RCC 7860 (cell line): ENCODE data around the gene SLC28A1.
"Not testable (repeated sequence)": the region's sequence is repeated elsewhere in the genome, so short reads cannot be mapped to it uniquely, and the experiment has no call there.

Source experiments
- DNase-seq: peaks from one replicate; pipeline ENCODE4 v3.0.0-alpha.2; 2015; ENCODE audit warnings: low spot score
- FAIRE-seq: peaks from 2 replicates; lab custom pipeline; 2012; peaks lifted over from hg19 to GRCh38; lab: Jason Lieb, UNC

SLC28A1 gene

DNA sequence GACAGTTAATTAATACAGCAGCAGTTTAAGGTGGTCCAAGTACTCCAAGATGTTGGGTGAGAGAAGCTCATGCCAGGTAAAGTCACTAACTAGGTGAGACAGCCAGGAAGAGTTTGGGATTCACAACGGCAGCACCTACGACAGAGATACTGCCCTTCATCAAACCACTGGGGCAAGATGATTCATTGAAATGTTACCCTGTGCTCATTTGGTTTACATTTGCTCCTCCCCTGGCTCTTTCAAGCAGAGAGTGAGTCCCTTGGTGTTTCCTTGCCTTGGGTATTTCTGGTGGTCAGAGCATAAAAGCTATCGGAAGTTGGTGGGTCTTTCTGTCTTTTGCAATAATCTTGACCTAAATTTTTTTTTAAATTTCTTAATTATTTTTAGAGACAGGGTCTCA, 77.2 kb downstream of the SLC28A1 start:
- DNase-seq (peak; percentile 8), FAIRE-seq (no peak)

DNA sequence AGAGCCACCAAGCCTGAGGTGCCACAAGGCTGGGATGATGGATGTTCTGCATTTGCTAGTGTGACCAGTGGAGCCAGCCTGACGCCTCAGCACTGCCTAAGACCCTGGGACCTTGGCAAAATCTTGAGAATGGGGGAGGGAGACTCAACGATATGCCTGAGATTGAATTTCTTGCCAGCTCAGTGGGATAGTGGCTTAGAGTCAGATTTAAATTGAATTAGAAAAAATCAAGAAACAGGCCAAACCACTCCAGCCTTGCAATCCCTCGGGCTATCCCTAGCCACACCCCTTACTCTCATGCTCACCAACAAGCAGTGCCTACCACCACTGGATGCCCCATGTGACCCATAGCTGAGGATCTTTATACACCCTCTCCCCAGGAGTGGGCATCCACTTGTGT, 78.5 kb downstream of the SLC28A1 start:
- DNase-seq (no peak), FAIRE-seq (no peak)

DNA sequence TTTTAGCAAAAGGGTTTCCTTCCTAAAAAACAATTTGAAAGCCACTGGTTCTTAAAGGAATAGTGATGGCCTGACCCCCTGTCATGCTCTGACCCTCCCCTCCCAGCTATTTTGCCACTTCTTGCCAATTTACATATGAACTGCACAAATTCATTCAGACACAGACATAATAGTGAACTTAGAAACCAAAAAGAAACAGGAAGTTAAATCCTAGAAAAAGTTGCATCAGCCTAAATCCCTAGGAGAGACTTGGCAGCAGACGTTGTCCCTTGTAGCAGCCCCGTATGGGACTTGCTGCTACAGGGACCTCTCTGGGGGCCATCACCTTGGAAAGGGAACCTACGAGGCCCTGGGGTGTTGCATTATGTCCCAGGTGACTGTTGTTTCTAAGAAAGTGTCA, 82.9 kb downstream of the SLC28A1 start:
- FAIRE-seq, result no peak
- DNase-seq, result no peak

DNA sequence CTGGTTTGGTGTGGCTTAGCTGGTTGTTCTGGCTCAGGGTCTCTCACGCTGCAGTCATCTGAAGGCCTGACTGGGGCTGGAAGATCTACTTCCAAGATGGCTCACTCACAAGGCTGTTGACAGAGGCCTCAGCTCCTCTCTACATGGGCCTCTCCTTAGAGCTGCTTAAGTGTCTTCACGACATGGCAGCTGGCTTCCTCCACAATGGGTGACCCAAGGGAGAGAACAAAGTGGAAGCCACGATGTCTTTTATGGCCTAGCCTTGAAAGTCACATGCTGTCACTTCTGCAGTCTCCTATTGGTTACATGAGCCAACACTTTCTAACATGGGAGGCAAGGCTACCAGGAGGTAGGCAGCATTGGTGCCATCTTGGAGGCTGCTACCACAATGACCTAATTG, 83.8 kb downstream of the SLC28A1 start:
- DNase-seq (no peak), FAIRE-seq (no peak)

DNA sequence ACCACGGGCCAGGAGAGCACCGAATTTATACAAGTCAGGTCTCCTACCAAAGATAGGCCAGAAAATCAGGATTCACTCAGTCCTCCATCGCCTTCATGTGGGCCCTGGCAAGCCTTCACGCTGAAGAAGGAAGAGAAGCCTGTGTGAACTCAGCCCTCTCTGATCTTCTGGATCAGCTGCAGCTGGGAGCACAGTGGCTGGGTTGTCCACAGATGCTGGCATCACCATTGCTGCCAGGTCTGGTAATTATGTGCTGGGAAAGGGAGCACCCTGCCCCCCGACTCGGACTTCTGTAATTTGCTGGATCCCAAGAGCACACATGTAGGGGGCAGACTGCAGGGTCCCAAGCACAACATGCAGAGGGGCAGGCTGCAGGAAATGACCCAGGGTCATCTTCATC, 84.8 kb downstream of the SLC28A1 start:
- DNase-seq (no peak), FAIRE-seq (no peak)

DNA sequence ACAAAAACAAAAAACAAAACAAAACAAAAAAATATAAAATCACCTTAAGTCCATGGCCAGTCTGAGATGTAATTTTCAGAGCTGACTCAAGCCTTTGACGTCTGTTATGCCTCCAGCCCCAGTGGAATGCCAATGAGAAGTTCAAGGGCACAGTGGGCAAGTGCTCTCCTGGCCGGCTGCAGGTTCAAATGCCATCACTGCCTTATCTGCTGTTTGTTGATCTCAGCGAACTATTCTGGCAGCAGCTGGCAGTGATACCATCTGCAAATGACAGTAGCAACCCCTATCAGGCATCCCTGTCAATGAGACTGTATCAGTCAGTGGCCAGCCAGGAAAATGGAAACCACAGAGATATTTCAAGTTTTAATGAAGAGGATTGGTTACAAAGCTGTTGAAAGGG, 86.4 kb downstream of the SLC28A1 start:
- no peak for DNase-seq
- no peak for FAIRE-seq

DNA sequence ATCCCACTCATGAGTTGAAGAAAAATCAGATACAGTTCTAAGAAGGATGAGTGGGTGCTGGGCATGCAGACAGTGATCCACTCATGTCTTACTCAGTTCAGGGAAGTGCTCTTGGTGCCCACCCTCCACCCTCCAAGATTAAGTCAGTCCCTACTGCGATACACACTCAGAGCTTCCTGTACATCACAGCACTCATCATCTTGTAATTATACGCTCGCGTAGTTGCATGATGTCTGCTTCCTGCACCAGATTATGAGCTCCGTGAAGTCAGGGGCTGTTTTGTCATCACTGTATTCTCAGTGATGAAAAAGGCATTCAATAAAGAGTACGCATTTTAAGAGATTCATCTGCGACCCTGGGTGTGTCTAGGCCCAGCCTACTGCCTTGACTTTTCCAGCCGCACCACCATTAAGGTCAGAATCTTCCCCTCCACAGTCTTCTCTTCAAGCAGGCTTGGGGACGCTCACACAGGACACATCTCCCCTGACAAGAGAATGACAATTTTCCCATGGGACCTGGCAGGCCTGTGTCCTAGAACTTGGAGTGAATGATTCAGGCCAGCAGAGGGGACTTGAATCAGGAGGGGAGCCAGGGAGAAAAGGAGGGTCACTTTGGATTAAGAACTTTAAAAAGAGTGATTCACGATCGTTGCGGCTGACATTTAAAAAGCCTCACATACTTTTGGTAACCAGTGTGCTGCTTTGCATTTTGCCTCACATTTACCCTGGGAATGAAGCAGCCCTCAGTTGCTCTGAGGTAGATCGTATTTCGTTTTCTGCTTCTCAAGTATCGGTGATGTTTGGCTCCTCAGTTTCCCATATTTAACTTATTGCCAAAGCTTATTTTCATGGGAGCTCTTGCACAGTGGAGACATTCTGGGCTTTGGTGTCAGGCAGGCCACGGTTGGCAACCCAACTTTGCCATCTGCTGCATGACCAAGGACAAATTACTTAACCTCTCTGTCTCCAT, 89.3 kb downstream of the SLC28A1 start:
- no peak for FAIRE-seq
- DNase-seq, result no peak

DNA sequence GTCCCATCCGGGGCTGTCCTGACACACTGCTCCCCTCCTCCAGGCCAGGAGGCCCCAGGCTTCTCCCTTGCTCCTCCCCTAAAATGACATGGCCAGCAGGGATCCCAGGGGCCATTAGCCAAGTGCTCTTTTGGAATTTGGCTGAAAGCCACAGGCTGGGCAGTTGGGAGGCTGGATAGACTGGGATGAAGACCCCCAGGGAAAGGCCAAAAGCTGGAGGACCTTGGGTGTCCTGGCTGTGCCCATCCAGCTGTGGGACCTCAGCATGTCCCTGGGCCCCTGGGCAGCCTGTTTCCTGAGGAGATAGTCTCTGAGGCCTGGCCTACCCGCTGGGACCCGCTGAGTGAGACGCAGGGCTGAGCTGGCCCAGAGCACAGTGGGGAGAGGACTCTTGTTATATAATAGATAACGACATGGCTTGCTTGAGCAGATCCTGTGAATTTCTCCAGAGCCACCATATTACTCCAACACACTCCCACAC, 91.4 kb downstream of the SLC28A1 start:
- DNase-seq, result no peak
- no peak for FAIRE-seq

DNA sequence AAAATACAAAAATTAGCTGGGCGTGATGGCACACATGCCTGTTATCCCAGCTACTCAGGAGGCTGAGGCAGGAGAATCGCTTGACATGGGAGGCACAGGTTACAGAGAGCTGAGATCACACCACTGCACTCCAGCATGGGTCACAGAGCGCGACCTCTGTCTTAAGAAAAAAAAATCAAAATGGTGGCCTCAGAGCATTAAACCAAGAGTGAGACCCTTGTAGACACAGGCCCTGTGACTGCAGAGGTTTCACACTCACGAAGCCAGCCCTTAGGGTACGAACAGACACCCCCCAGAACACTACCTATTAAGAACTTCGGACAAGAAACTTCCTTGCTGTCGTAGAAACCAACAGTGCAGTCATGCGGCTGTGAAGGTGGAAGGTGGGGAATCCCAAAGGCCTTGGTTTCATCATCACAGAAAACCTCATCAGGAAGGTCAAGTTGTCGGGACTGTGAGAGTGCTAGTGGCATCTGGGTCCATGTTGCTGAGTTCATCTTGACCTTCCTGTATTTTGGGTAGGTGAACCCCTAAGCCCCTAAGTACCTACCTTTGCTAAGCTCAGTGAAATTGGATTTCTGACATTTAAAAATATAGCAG, 92.4 kb downstream of the SLC28A1 start:
- no peak for DNase-seq
- FAIRE-seq, result no peak

DNA sequence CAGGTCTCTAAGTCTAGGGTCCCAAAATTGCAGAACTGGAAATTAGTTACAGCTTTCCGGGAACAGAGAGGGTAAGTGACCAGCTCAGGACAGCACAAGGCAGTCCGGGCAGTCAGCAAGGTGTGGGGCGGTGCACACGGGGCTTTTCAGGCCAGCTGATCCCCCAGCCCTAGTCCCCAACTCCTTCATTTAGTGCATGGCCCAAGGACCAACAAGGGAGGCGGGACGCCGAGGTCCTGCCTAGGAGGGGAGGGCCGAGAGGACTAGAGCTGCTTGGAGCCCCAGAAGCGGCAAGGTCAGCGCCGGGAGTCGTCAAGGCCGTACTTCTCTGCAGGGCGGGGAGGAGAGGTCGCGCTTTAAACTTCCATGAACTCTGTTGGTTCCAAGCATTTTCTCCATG, 95.2 kb downstream of the SLC28A1 start:
- FAIRE-seq, result no peak
- no peak for DNase-seq

DNA sequence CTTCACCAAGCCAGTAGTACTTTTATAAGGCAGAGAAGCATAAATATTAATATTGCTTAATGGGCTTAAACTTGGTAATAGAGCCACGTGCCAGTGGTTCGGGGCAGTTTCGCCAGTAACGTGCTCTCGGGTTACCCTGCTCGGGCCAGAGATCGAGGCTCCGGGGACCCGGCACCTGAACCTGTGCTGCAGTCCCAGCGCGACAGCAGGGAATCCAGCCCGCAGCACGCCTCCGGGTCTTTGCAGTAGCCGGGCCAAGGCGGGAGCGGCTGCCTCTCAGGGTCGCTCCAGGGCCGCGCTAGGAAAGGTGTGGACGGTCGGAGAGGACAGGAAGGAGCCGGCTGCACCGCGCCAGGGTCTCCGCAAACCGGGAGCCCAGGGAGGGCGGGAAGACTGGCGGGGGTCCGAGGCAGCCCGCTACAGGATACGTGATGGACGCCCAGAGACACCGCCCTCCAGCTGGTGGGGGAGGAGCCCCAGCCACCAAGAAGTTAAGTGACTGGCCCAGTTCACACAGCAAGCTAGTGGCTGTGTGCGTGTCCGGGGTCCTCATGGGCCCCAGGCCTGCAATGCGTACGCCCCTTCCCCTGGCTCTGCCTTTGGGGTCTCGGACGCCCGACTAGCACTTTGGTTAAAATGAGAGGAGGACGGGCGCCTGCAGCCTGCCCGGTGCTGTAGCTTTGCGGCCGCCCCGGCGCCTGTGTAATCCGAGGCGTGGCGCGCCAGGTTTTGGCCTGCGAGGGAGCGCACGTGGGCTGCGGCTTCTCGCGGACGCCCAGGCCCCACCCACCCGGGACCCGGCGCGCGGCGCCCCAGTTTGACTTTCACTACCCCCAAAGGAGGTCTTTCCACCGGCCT, 96.0 kb downstream of the SLC28A1 start:
- peak; percentile 64 for DNase-seq
- FAIRE-seq, result no peak

DNA sequence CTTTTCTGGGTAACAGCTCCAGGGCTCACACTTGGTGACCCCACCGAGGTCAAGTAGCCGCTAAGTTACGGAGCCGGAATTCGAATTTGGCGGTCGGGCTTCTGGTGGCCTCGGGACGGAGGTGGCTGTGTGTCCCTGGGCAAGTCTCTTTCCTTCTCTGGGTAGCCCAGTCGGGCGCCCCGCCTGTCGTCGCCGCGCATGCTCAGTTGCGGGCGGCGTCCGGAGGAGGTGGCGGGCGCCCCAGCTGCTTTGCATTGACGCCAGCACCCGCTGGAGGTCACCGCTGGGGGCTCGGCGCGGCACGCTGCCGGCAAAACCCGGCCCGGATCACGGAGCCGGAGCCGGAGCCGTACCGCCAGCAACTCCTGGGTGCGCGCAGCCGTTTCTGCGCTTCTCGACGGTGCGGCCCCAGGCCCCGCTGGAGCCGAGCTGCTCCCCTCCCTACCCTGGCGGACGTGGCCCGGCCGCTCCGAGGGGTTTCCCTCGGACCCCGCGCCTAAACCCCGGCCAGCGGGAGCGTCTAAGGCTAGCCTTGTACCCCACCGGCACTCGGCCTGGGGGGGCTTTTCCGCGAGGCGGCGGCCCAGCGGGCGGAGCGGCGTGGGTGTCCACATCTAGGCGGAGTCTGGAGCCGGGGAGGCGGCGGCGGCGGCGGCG, 96.7 kb downstream of the SLC28A1 start:
- no peak for FAIRE-seq
- peak; percentile 94 for DNase-seq

DNA sequence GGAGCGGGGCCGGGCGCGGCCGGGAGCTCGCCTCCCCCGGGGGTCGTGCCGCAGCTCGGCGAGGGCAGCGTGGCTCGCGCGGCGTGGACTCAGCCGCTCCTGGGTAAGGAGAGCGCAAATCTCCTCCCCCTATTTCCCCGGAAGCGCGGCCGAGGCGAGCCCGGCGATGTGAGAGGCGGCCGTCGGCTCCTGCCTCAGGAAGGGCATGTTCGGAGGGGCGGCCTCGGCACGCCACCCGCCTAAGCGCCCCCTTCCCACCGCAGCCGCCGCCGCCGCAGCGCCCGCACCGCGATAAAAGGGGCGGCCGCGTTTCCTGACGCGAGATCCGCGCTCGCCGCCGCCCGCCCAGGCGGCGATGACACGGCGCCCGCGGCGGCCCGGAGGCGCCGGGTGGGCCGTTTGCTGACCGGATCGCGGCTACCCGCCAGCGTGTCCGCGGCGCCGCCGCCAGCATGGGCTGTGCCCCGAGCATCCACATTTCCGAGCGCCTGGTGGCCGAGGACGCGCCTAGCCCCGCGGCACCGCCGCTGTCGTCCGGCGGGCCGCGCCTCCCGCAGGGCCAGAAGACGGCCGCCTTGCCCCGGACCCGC, 97.3 kb downstream of the SLC28A1 start, which contains the start of gene PDE8A:
TSS of gene PDE8A (plus strand) at position 146 of the 590 bp plus-strand sequence. CDS start at position 453, 307 bp downstream.
- DNase-seq (peak; percentile 26), FAIRE-seq (no peak)

DNA sequence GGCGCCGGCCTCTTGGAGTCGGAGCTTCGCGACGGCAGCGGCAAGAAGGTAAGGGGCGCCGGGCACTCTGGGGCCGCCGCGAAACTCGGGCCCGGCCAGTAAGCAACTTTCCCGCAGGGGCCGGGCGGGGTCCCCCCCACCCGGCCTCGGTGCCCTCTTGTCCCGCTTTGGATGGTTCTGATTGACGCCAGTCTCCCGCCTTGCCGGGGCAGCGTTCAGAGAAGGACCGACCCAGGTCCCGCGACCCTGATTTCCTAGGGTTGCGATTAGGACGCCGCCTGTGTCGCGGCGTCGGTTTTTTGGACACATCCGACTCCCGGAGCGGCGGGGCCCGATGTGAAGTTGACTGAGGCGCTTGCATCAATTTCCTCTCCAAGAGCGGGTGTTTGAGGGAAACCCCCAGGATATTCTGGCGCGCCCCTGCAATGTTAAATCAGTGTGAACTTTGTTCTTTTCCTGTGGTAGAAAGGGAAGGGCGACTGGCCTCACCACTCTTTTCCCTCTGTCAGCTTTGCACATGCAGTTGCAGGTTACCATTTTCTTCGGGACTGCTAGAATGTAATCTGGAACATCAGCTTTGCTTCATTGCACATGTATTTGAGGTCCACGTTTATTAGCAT, 97.9 kb downstream of the SLC28A1 start:
- FAIRE-seq (no peak), DNase-seq (peak; percentile 21)

DNA sequence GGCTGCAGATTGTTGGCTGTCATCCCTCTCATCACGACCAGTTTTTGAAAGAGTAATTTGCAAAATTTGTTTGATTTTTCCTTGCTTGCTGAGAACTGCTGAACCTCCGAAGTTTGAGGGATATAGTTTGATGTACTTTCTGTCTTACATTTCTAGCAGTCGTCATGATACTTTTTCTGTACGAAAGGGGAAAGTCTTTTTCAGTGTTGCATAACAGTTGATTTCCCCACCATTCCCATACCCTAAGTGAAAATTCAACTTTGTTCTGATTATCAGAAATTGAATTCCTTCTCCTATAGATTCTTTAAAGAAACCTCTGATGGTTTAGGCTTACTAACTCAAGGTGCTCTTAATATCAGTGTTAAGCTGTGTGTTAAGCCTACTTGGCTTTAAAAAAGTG, 98.8 kb downstream of the SLC28A1 start:
- no peak for DNase-seq
- no peak for FAIRE-seq

DNA sequence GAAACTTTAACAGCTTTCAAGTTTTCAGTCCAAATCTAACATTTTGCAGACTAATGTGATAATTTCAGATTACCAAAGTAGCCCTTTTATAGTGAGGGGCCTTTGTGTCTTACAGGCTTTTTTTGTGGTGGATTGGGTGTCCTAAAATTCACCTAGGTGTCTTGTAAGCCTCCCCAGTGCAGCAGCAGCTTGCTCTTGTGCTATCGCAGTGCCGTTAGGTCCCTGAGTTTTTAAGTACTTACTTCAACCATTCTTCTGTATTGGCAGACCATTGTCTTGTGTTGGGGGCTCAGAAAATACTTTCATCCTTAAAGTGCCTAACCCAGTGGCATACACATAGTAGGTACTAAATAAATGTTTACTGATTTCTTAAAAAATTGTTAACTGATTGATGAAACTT, 99.2 kb downstream of the SLC28A1 start:
- DNase-seq (no peak), FAIRE-seq (no peak)

DNA sequence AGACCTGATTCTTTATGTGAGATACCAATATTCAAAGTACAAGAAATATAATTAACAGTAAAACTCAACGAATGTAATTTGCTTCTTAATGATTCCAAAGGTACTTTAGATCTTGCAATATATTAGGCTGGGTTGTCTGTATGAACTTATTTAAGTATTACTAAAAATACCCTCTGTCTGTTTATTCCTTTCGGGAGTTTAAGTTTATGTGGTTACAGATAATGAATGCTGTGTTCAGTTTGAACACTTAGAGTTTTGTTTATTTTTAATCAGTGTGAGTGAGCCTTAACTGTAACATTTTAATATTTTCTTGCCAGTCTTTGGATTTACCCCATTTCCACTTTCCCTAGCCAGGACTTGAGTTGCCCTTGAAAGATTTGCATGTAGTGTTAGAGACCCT, 100.7 kb downstream of the SLC28A1 start:
- DNase-seq, result no peak
- no peak for FAIRE-seq

DNA sequence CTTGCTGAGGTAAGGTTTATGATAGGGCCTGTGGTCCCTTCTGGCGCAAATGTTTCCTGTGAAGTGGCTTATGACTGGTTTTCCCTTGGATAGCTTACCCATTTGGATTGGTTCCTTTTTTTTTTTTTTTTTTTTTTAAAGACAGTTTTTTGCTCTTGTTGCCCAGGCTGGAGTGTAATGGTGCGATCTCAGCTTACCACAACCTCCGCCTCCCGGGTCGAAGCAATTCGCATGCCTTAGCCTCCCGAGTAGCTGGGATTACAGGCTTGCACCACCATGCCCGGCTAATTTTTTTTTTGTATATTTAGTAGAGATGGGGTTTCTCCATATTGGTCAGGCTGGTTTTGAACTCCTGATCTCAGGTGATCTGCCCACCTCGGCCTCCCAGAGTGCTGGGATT, 102.9 kb downstream of the SLC28A1 start:
- not testable (repeated sequence) for DNase-seq, FAIRE-seq

DNA sequence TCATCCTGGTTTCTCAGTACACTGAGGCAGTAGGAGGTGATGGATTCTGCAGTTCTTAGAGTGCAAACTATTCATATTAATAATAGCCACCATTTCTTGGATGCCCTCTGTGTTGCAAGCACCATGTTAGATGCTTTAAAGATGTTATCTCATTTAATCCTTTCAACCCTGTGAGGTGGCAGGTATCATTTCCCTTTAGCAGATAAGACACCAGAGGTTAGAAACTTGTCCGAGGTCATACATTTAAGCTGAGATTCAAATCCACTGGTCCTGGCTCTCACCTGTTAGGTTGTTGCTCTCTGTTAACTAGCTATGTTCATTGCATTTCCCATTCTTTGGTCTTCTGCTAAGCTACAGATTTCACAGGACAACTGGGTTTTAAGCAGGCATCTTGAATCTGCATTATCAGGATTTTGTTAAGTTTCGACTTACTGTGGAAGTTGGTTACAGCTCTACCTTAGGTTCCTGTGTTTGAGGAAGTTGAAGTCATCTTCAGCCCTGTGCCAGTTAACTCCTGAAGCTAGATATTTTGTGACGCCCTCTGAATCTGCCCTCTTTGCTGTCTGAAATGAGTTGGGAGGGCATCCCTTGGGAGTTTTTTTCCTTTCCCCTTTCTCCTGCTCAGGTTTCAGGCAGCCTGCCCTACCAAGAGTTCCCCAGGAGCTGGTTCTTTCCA, 103.6 kb downstream of the SLC28A1 start:
- FAIRE-seq, result no peak
- no peak for DNase-seq
